Nucleus accumbens (tissue), 56 donors: ENCODE measurements around the gene EEFSEC.

Experiments used
- DNase-seq, 56 donors: peaks; one replicate each; lab custom pipeline; 2025; lab: John Stamatoyannopoulos, UW

The EEFSEC gene

GRCh38 chr3:128399221-128399915 is 246.1 kb downstream of the EEFSEC start:
- DNase-seq = no peak

- DNase-seq = no peak
These were observed 247.4 kb downstream of the EEFSEC start for GRCh38 chr3:128400671-128401070.

- no peak for DNase-seq
These were observed 249.0 kb downstream of the EEFSEC start for GRCh38 chr3:128402319-128402718.

GRCh38 chr3:128402998-128403397 is 249.7 kb downstream of the EEFSEC start:
- no peak for DNase-seq

GRCh38 chr3:128404276-128405068 is 251.2 kb downstream of the EEFSEC start:
- no peak for DNase-seq

- DNase-seq = no peak
These were observed 252.4 kb downstream of the EEFSEC start for GRCh38 chr3:128405554-128406277.

- DNase-seq = no peak
These were observed 254.0 kb downstream of the EEFSEC start for GRCh38 chr3:128407247-128407646.

- no peak for DNase-seq
These were observed 254.9 kb downstream of the EEFSEC start for GRCh38 chr3:128408012-128408692.

- DNase-seq = peak in 3 of 56 donors; percentile 5 to 9 (median 8)
These were observed 255.7 kb downstream of the EEFSEC start for GRCh38 chr3:128408693-128409623.

GRCh38 chr3:128409624-128410581 is 256.6 kb downstream of the EEFSEC start:
- DNase-seq = no peak

GRCh38 chr3:128410669-128411573 is 257.6 kb downstream of the EEFSEC start:
- DNase-seq = no peak

- DNase-seq = no peak
These were observed 258.3 kb downstream of the EEFSEC start for GRCh38 chr3:128411574-128412064.

GRCh38 chr3:128412180-128413002 is 259.1 kb downstream of the EEFSEC start:
- no peak for DNase-seq

GRCh38 chr3:128413003-128413370 is 259.7 kb downstream of the EEFSEC start:
- DNase-seq = no peak

GRCh38 chr3:128413413-128414205 is 260.3 kb downstream of the EEFSEC start:
- DNase-seq = no peak
